Panc1 (cell line): ENCODE data around the gene RGS3. TPM values are rescaled to one million over a fixed set of nuclear protein-coding genes. Genes with fewer than 3 reads are reported as not detected.

ENCODE experiments used
- ATAC-seq: fragments of 200-7000 bp; cut with Tn5 transposase; 2 replicates; pipeline ENCODE4 v1.9.1; 2020; ENCODE audit warnings: mild to moderate bottlenecking, moderate library complexity
- BruUV-seq: library from RNA; stranded (reverse); fragments of 400-500 nt; replicated peaks from 2 replicates; lab custom pipeline; 2021; lab: Mats Ljungman, UMichigan
- CTCF ChIA-PET: fragments of 300-600 bp; sonication (Branson Sonifier 250); formaldehyde crosslinking; loops from one replicate; lab custom pipeline; 2022; ENCODE audit warnings: antibody characterized with exemption; lab: Charles Lee
- POLR2A ChIA-PET: fragments of 300-600 bp; sonication (Branson Sonifier 250); formaldehyde crosslinking; loops from one replicate; lab custom pipeline; 2022; ENCODE audit warnings: antibody characterized with exemption; lab: Charles Lee
- DNase-seq: peaks from one replicate; pipeline ENCODE4 v3.0.0-alpha.2; 2010; ENCODE audit warnings: low read depth, low spot score
- H3K27ac ChIP-seq: 2 replicates; pipeline ENCODE4 v1.5.1; 2011; ENCODE audit warnings: mild to moderate bottlenecking, low read length, inconsistent platforms
- H3K27me3 ChIP-seq: fragments of 200-500 bp; sonication (Bioruptor generic); 2 replicates; pipeline ENCODE4 v1.6.0; 2014; ENCODE audit warnings: low read length, inconsistent platforms; ENCODE audit not compliant: control insufficient read depth, insufficient read depth
- H3K36me3 ChIP-seq: fragments of 200-500 bp; sonication (Bioruptor generic); 2 replicates; pipeline ENCODE4 v1.5.1; 2014; ENCODE audit warnings: inconsistent platforms, mild to moderate bottlenecking, low read length, moderate library complexity; ENCODE audit not compliant: control insufficient read depth, insufficient read depth
- H3K4me1 ChIP-seq: 2 replicates; pipeline ENCODE4 v1.5.1; 2011; ENCODE audit warnings: inconsistent platforms, mild to moderate bottlenecking, low read length, moderate library complexity; ENCODE audit not compliant: control insufficient read depth, insufficient read depth
- H3K4me3 ChIP-seq, 2 experiments: 2 replicates each; pipeline ENCODE4 v1.5.1; 2011 to 2012; ENCODE audit warnings: low read depth in 2 of 2, low read length in 2 of 2, mild to moderate bottlenecking in 2 of 2, inconsistent platforms in 1 of 2, moderate library complexity in 1 of 2
- H3K9me3 ChIP-seq: fragments of 200-500 bp; sonication (Bioruptor generic); 2 replicates; pipeline ENCODE4 v1.5.1; 2014; ENCODE audit warnings: low read depth, mild to moderate bottlenecking, inconsistent platforms, low read length, moderate library complexity; ENCODE audit not compliant: control insufficient read depth, insufficient read depth
- POLR2AphosphoS5 ChIP-seq: IDR thresholded peaks from 2 replicates; pipeline ENCODE4 v1.6.1; 2012; ENCODE audit warnings: mild to moderate bottlenecking, low read depth, low read length, moderate library complexity
- REST ChIP-seq, 2 experiments: IDR thresholded peaks; 2 replicates each; pipeline ENCODE4 v1.6.1; 2011 to 2012; ENCODE audit warnings: low read depth in 2 of 2, control low read depth in 1 of 2, low read length in 1 of 2, mild to moderate bottlenecking in 1 of 2, moderate library complexity in 1 of 2; ENCODE audit not compliant: insufficient read depth in 1 of 2
- SIN3A ChIP-seq: IDR thresholded peaks from 2 replicates; pipeline ENCODE4 v1.6.1; 2012; ENCODE audit warnings: low read depth, mild to moderate bottlenecking, low read length, moderate library complexity, borderline replicate concordance; ENCODE audit not compliant: insufficient read depth
- TCF7L2 ChIP-seq: IDR thresholded peaks from 2 replicates; pipeline ENCODE4 v1.6.1; 2011; ENCODE audit warnings: mild to moderate bottlenecking, low read depth, low read length, inconsistent platforms
- in situ Hi-C: cut with HindIII; loops from 2 replicates; pipeline ENCODE4 v1.10.0; 2016; ENCODE audit warnings: low sequenced_read_pairs, low pct_unique_long_range_greater_than_20kb
- intact Hi-C: fragments of 100-400 bp; cut with micrococcal nuclease; formaldehyde crosslinking; loops from one replicate; pipeline ENCODE4 v1.10.0; 2022; ENCODE audit not compliant: unreplicated experiment
- total RNA-seq: library from RNA; stranded (reverse); gene quantifications from one replicate; pipeline ENCODE4 v1.2.1, GENCODE V29; 2021; ENCODE audit not compliant: unreplicated experiment
- TF ChIP-seq, protein P1 (sequence below): fragments of 450-650 bp; IDR thresholded peaks from 2 replicates; pipeline ENCODE4 v1.5.1; 2017; ENCODE audit warnings: mild to moderate bottlenecking

RGS3 gene
- total RNA-seq, 1 experiment from 2014 or later = 15.1 TPM

- intact Hi-C loops (no loop called here), in situ Hi-C loops (no loop called here)
- Histone ChIP-seq H3K36me3 (no peaks in the 10 kb centered on the region), H3K27ac (no peak overlapping the region), H3K4me3 (no peak overlapping the region), H3K27me3 (no peaks in the 10 kb centered on the region), H3K4me1 (no peaks in the 10 kb centered on the region), H3K9me3 (no peaks in the 10 kb centered on the region)
- ChIA-PET CTCF (interaction anchor here (0.6 kb wide), 1 partner anchor 211 kb away, joined by 4 read pairs; no protein-coding TSS in a partner anchor), POLR2A (interaction anchor here (0.6 kb wide), 1 partner anchor 39 kb away, joined by 7 read pairs; no protein-coding TSS in a partner anchor)
- BruUV-seq = no TSS peak
- ATAC-seq (no peak), DNase-seq (no peak)
- no peak for TF ChIP-seq POLR2AphosphoS5
- TF ChIP-seq REST (IDR thresholded peaks at IDR 0.05; ENCODE audit: insufficient read depth in 1 of 2, low read depth in 2 of 2, low read length in 1 of 2) = no peak
- no peak for TF ChIP-seq SIN3A
- TF ChIP-seq TCF7L2 = no peak
- TF ChIP-seq, protein P1, sequence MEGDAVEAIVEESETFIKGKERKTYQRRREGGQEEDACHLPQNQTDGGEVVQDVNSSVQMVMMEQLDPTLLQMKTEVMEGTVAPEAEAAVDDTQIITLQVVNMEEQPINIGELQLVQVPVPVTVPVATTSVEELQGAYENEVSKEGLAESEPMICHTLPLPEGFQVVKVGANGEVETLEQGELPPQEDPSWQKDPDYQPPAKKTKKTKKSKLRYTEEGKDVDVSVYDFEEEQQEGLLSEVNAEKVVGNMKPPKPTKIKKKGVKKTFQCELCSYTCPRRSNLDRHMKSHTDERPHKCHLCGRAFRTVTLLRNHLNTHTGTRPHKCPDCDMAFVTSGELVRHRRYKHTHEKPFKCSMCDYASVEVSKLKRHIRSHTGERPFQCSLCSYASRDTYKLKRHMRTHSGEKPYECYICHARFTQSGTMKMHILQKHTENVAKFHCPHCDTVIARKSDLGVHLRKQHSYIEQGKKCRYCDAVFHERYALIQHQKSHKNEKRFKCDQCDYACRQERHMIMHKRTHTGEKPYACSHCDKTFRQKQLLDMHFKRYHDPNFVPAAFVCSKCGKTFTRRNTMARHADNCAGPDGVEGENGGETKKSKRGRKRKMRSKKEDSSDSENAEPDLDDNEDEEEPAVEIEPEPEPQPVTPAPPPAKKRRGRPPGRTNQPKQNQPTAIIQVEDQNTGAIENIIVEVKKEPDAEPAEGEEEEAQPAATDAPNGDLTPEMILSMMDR = no peak
Observed at GRCh38 chr9:113480612-113481011, 17.1 kb downstream of the RGS3 start.

DNA sequence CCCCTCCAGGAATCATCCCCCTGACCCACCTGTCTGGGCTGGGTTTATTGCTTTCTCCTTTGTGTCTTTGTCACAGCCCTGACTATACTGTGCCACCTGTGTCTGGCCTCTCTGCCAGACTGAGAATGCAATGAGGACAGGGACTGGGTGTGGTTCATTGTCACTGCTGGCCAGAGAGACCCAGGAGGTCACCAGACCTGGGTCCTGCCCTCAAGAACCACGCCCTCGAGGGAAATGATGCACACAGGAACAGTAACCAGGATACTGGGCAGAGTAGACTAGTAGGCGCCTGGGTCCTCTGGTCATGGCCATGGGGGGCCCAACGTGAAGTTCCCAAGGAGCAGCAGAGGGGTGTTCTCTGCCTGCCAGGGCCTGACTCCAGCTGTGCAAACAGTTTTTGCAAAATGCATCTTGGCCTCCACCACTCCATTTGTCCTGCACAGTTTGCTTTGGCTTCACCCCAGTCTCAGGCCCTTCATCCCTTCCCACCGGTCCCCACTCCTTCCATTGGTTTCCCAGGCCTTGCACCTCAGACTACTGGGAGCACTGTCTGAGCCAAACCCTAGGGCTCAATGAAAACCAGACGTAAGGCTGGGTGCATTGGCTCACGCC lies 17.8 kb downstream of the RGS3 start:
- ChIA-PET CTCF (no interaction called here), POLR2A (no interaction called here)
- Histone ChIP-seq H3K9me3 (no peaks in the 10 kb centered on the region), H3K27ac (no peak overlapping the region), H3K36me3 (no peaks in the 10 kb centered on the region), H3K27me3 (no peaks in the 10 kb centered on the region), H3K4me3 (no peak overlapping the region), H3K4me1 (no peaks in the 10 kb centered on the region)
- TF ChIP-seq REST (IDR thresholded peaks at IDR 0.05; ENCODE audit: insufficient read depth in 1 of 2, low read depth in 2 of 2, low read length in 1 of 2) = no peak
- intact Hi-C loops (no loop called here), in situ Hi-C loops (no loop called here)
- no peak for DNase-seq
- no peak for ATAC-seq
- BruUV-seq = no TSS peak
